ENCODE measurements around the gene CYFIP2.

The CYFIP2 gene

DNA sequence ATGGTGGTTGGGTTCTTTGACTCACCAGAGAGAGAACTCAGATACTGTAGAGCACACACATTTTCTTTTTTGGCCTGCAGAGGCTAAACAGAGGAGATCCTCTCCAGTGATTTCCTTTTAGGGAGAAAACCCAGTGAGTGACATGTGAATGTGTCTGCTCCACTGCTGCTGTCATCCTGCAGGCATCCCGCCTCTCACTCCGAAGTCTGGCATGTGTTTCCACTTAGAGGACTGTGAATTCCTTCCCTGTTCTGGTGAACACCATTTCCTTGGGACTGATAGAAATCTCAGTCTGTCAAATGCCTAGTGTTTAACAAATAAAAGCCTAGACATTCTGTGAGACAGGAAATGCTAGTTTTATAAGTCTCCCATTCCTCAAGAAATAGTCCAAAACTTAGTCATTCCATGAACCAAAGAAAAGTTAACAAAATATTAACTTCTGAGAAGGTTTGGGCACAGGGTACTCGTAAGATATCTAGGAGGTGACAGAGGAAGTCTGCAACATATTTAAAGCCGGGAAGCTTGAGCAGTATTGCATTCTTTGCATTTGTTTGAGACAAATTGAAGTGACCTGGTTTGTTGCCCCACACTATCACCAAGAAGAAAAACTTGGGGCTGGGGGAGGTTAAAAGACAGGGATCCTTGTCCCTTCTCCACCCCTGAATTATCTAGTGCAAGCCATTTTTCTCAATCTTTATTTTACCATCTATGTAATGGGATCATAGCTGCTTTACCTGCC, 119.2 kb downstream of the CYFIP2 start:
- Histone ChIP-seq H3K4me2 (ENCODE audit: insufficient read depth, low read length, poor library complexity, severe bottlenecking) (no peak overlapping the region), H2BK120ac (ENCODE audit: low read depth, low read length) (no peak overlapping the region), H4K8ac (ENCODE audit: low read depth, low read length) (no peak overlapping the region), H3K14ac (ENCODE audit: low read length) (no peak overlapping the region), H3K18ac (ENCODE audit: low read length) (no peak overlapping the region), H3K79me1 (ENCODE audit: low read depth, low read length) (no peaks in the 10 kb centered on the region), H3K9me3 (replicated peaks in 1 of 2; ENCODE audit: control insufficient read depth in 2 of 2, insufficient read depth in 1 of 2, low read depth in 1 of 2, low read length in 2 of 2) (no peaks in the 10 kb centered on the region), H3K4me3 (ENCODE audit: low read length in 2 of 2) (no peak overlapping the region), H2BK12ac (ENCODE audit: low read length) (no peak overlapping the region), H3K36me3 (replicated peaks in 1 of 2; ENCODE audit: control insufficient read depth in 2 of 2, insufficient read depth in 2 of 2, low read length in 2 of 2) (peaks cover 12 to 80% of the 10 kb centered on the region in 2 donors), H2AK5ac (ENCODE audit: low read depth, low read length) (no peak overlapping the region), H2AFZ (ENCODE audit: low read length) (no peak overlapping the region), H4K91ac (ENCODE audit: low read depth, low read length, poor library complexity) (no peak overlapping the region), H3K4me1 (ENCODE audit: control insufficient read depth in 2 of 2, insufficient read depth in 1 of 2, low read depth in 1 of 2, low read length in 2 of 2) (peaks cover 0 to 9% of the 10 kb centered on the region in 2 donors), H3K9ac (ENCODE audit: low read depth, low read length, poor library complexity) (no peak overlapping the region), H3K23ac (ENCODE audit: low read depth, low read length, poor library complexity) (no peak overlapping the region), H3K27ac (replicated peaks; ENCODE audit: low read length) (no peak overlapping the region), H2BK15ac (ENCODE audit: low read length) (no peak overlapping the region), H3K27me3 (ENCODE audit: control insufficient read depth in 3 of 3, insufficient read depth in 3 of 3, low read depth in 1 of 3, low read length in 3 of 3) (no peaks in the 10 kb centered on the region), H3K4ac (ENCODE audit: low read length) (no peak overlapping the region), H2BK5ac (ENCODE audit: low read length) (no peak overlapping the region)
- no peak for DNase-seq (ENCODE audit: low spot score)
- no CpG with 5 or more reads among the region's 4 CpGs for WGBS, 2 donors (ENCODE audit: extremely low coverage in 2 of 2, insufficient read length in 2 of 2, insufficient replicate concordance in 1 of 2)

DNA sequence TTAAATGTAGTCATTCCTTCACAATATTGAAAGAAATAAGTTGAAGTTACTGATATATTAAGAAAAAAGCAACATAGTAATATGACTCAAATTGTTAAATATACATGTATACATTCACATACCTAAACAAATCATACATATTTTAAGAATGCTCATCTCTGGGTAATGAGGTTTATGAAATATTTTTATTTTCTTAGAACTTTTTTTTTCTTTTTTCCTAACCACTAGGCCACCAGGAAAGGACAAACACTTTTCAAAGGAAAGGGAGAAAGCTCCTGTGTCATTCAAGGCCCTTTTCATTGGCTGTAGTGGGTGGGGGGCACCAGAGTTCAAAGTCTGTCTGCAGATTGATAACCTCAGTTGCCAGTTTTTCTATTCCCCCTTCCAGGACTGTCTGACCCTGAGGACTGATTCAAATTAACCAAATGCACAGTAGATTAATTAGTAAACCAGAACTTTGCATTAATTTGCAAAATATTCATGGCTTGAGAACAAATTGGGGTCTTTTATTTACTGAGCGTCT, 121.2 kb downstream of the CYFIP2 start:
- Histone ChIP-seq H4K91ac (ENCODE audit: low read depth, low read length, poor library complexity) (no peak overlapping the region), H2BK120ac (ENCODE audit: low read depth, low read length) (no peak overlapping the region)
- DNase-seq (ENCODE audit: low spot score): no peak

DNA sequence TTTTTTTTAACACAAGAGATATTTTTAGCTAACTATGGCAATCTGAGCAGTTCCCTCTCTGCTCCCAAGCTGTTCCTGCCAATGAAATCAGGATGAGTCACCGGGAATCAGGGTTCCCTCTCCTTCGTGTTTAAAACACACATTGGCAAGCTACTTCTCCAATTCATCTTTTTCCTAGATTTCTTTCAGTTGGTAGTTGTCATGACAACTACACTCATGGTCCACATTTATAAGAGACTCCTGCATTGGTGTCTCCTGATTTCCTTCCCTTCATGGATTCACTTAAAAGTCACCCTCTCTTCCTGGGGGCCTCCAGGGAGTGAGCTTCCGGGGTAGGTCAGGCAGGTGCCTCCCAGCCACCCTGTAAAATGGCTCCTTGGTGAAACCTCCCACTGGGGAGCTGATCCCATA, 121.8 kb downstream of the CYFIP2 start:
- H3K14ac ChIP-seq (ENCODE audit: low read length): no peak overlapping the region
- H2AFZ ChIP-seq (ENCODE audit: low read length): no peak overlapping the region
- H2BK120ac ChIP-seq (ENCODE audit: low read depth, low read length): no peak overlapping the region
- WGBS, 2 donors (ENCODE audit: extremely low coverage in 2 of 2, insufficient read length in 2 of 2, insufficient replicate concordance in 1 of 2): no CpG with 5 or more reads among the region's 3 CpGs
- no peaks in the 10 kb centered on the region for H3K27me3 ChIP-seq (ENCODE audit: control insufficient read depth in 3 of 3, insufficient read depth in 3 of 3, low read depth in 1 of 3, low read length in 3 of 3)
- H3K9ac ChIP-seq (ENCODE audit: low read depth, low read length, poor library complexity): no peak overlapping the region
- no peak for DNase-seq (ENCODE audit: low spot score)
- H3K23ac ChIP-seq (ENCODE audit: low read depth, low read length, poor library complexity): no peak overlapping the region
- H2BK15ac ChIP-seq (ENCODE audit: low read length): no peak overlapping the region
- no peak overlapping the region for H2AK5ac ChIP-seq (ENCODE audit: low read depth, low read length)
- no peak overlapping the region for H4K8ac ChIP-seq (ENCODE audit: low read depth, low read length)
- H3K79me1 ChIP-seq (ENCODE audit: low read depth, low read length): no peaks in the 10 kb centered on the region
- H3K4me1 ChIP-seq (ENCODE audit: control insufficient read depth in 2 of 2, insufficient read depth in 1 of 2, low read depth in 1 of 2, low read length in 2 of 2): peaks cover 1 to 9% of the 10 kb centered on the region in 2 donors
- H3K4ac ChIP-seq (ENCODE audit: low read length): no peak overlapping the region
- H3K18ac ChIP-seq (ENCODE audit: low read length): no peak overlapping the region
- H3K4me3 ChIP-seq (ENCODE audit: low read length in 2 of 2): no peak overlapping the region
- H3K4me2 ChIP-seq (ENCODE audit: insufficient read depth, low read length, poor library complexity, severe bottlenecking): no peak overlapping the region
- H3K27ac ChIP-seq (replicated peaks; ENCODE audit: low read length): no peak overlapping the region
- H2BK5ac ChIP-seq (ENCODE audit: low read length): no peak overlapping the region
- peaks cover 16 to 92% of the 10 kb centered on the region in 2 donors for H3K36me3 ChIP-seq (replicated peaks in 1 of 2; ENCODE audit: control insufficient read depth in 2 of 2, insufficient read depth in 2 of 2, low read length in 2 of 2)
- no peak overlapping the region for H2BK12ac ChIP-seq (ENCODE audit: low read length)
- no peaks in the 10 kb centered on the region for H3K9me3 ChIP-seq (replicated peaks in 1 of 2; ENCODE audit: control insufficient read depth in 2 of 2, insufficient read depth in 1 of 2, low read depth in 1 of 2, low read length in 2 of 2)
- no peak overlapping the region for H4K91ac ChIP-seq (ENCODE audit: low read depth, low read length, poor library complexity)

More for the DNA sequence above, 121.2 kb downstream of the CYFIP2 start:
- H2BK12ac ChIP-seq (ENCODE audit: low read length): no peak overlapping the region
- no peak overlapping the region for H3K14ac ChIP-seq (ENCODE audit: low read length)
- no peak overlapping the region for H2BK5ac ChIP-seq (ENCODE audit: low read length)
- no peak overlapping the region for H4K8ac ChIP-seq (ENCODE audit: low read depth, low read length)
- H3K27ac ChIP-seq (replicated peaks; ENCODE audit: low read length): no peak overlapping the region
- H2BK15ac ChIP-seq (ENCODE audit: low read length): no peak overlapping the region
- peaks cover 17 to 92% of the 10 kb centered on the region in 2 donors for H3K36me3 ChIP-seq (replicated peaks in 1 of 2; ENCODE audit: control insufficient read depth in 2 of 2, insufficient read depth in 2 of 2, low read length in 2 of 2)
- H3K4me2 ChIP-seq (ENCODE audit: insufficient read depth, low read length, poor library complexity, severe bottlenecking): no peak overlapping the region
- H2AK5ac ChIP-seq (ENCODE audit: low read depth, low read length): no peak overlapping the region
- H3K4me3 ChIP-seq (ENCODE audit: low read length in 2 of 2): no peak overlapping the region
- no peaks in the 10 kb centered on the region for H3K79me1 ChIP-seq (ENCODE audit: low read depth, low read length)
- H3K9ac ChIP-seq (ENCODE audit: low read depth, low read length, poor library complexity): no peak overlapping the region
- H3K4ac ChIP-seq (ENCODE audit: low read length): no peak overlapping the region
- no CpG with 5 or more reads among the region's 1 CpG for WGBS, 2 donors (ENCODE audit: extremely low coverage in 2 of 2, insufficient read length in 2 of 2, insufficient replicate concordance in 1 of 2)
- peaks cover 1 to 9% of the 10 kb centered on the region in 2 donors for H3K4me1 ChIP-seq (ENCODE audit: control insufficient read depth in 2 of 2, insufficient read depth in 1 of 2, low read depth in 1 of 2, low read length in 2 of 2)
- H2AFZ ChIP-seq (ENCODE audit: low read length): no peak overlapping the region
- no peaks in the 10 kb centered on the region for H3K27me3 ChIP-seq (ENCODE audit: control insufficient read depth in 3 of 3, insufficient read depth in 3 of 3, low read depth in 1 of 3, low read length in 3 of 3)
- H3K9me3 ChIP-seq (replicated peaks in 1 of 2; ENCODE audit: control insufficient read depth in 2 of 2, insufficient read depth in 1 of 2, low read depth in 1 of 2, low read length in 2 of 2): no peaks in the 10 kb centered on the region
- H3K18ac ChIP-seq (ENCODE audit: low read length): no peak overlapping the region
- no peak overlapping the region for H3K23ac ChIP-seq (ENCODE audit: low read depth, low read length, poor library complexity)

DNA sequence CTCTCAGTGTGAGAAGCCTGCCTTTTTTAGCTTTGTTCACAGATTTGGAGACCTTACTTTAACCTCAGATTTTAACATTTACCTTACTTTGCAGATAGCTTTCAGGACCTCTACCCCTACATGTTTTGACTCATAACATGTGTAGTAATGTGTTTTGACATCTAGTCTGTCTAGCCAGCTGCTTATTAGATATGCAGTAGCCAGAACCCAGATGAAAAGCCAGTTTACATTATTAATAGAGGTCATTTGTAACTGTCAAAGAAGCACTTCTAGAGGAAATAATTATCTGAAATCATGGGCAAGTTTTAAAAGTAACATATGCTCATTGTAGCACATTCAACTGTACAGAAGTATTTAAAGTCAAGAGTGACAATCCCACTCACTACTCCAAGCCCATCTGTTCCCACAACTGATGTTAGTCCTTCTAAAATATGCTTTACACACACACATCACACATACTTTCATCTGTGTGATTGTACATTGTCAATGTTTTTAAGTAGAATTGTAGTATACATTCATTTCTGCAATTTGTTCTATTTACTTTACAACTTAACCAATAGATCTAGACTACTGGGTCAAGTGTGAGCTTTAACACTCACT, 122.3 kb downstream of the CYFIP2 start:
- H4K91ac ChIP-seq (ENCODE audit: low read depth, low read length, poor library complexity): no peak overlapping the region
- H3K18ac ChIP-seq (ENCODE audit: low read length): no peak overlapping the region
- H3K14ac ChIP-seq (ENCODE audit: low read length): no peak overlapping the region
- H2AFZ ChIP-seq (ENCODE audit: low read length): no peak overlapping the region
- H3K4ac ChIP-seq (ENCODE audit: low read length): no peak overlapping the region
- no peaks in the 10 kb centered on the region for H3K27me3 ChIP-seq (ENCODE audit: control insufficient read depth in 3 of 3, insufficient read depth in 3 of 3, low read depth in 1 of 3, low read length in 3 of 3)
- H2BK5ac ChIP-seq (ENCODE audit: low read length): no peak overlapping the region
- H3K4me3 ChIP-seq (ENCODE audit: low read length in 2 of 2): no peak overlapping the region
- no peak overlapping the region for H2BK15ac ChIP-seq (ENCODE audit: low read length)
- H3K27ac ChIP-seq (replicated peaks; ENCODE audit: low read length): no peak overlapping the region
- no peak for DNase-seq (ENCODE audit: low spot score)
- H4K8ac ChIP-seq (ENCODE audit: low read depth, low read length): no peak overlapping the region
- no peak overlapping the region for H2BK120ac ChIP-seq (ENCODE audit: low read depth, low read length)
- H3K4me1 ChIP-seq (ENCODE audit: control insufficient read depth in 2 of 2, insufficient read depth in 1 of 2, low read depth in 1 of 2, low read length in 2 of 2): peaks cover 1 to 9% of the 10 kb centered on the region in 2 donors
- H3K36me3 ChIP-seq (replicated peaks in 1 of 2; ENCODE audit: control insufficient read depth in 2 of 2, insufficient read depth in 2 of 2, low read length in 2 of 2): peaks cover 19 to 92% of the 10 kb centered on the region in 2 donors
- no peak overlapping the region for H3K9ac ChIP-seq (ENCODE audit: low read depth, low read length, poor library complexity)
- H3K9me3 ChIP-seq (replicated peaks in 1 of 2; ENCODE audit: control insufficient read depth in 2 of 2, insufficient read depth in 1 of 2, low read depth in 1 of 2, low read length in 2 of 2): no peaks in the 10 kb centered on the region
- no peaks in the 10 kb centered on the region for H3K79me1 ChIP-seq (ENCODE audit: low read depth, low read length)
- H2AK5ac ChIP-seq (ENCODE audit: low read depth, low read length): no peak overlapping the region
- H2BK12ac ChIP-seq (ENCODE audit: low read length): no peak overlapping the region
- no peak overlapping the region for H3K4me2 ChIP-seq (ENCODE audit: insufficient read depth, low read length, poor library complexity, severe bottlenecking)
- no peak overlapping the region for H3K23ac ChIP-seq (ENCODE audit: low read depth, low read length, poor library complexity)

All from neuronal stem cell (in vitro differentiated cells).